HAP-1 (cell line): ENCODE measurements around the gene HS3ST5.
"Not testable (repeated sequence)": the region's sequence is repeated elsewhere in the genome, so short reads cannot be mapped to it uniquely, and the experiment has no call there.

Experiments
- DNase-seq, 2 experiments: peaks; one replicate each; pipeline ENCODE4 v3.0.0-alpha.2; 2016 to 2020; ENCODE audit warnings: low spot score in 2 of 2
- H3K27me3 ChIP-seq: fragments of 250-450 bp; sonication (Bioruptor Pico); 2 replicates; pipeline ENCODE4 v1.5.1; 2020; ENCODE audit warnings: low read depth, mild to moderate bottlenecking, moderate library complexity
- H3K36me3 ChIP-seq: fragments of 250-450 bp; sonication (Bioruptor Pico); replicated peaks from 2 replicates; pipeline ENCODE4 v1.5.1; 2020; ENCODE audit warnings: mild to moderate bottlenecking
- H3K4me1 ChIP-seq: fragments of 250-450 bp; sonication (Bioruptor Pico); 2 replicates; pipeline ENCODE4 v1.5.1; 2020; ENCODE audit warnings: mild to moderate bottlenecking
- H3K4me3 ChIP-seq: fragments of 250-450 bp; sonication (Bioruptor Pico); 2 replicates; pipeline ENCODE4 v1.5.1; 2020; ENCODE audit warnings: mild to moderate bottlenecking, moderate library complexity
- H3K9me3 ChIP-seq: fragments of 250-450 bp; sonication (Bioruptor Pico); 2 replicates; pipeline ENCODE4 v1.5.1; 2020; ENCODE audit warnings: mild to moderate bottlenecking, moderate library complexity
- in situ Hi-C: fragments of 300-500 bp; cut with MboI; formaldehyde crosslinking; loops from 3 replicates; pipeline ENCODE4 v1.14.3; 2020; ENCODE audit warnings: low sequenced_read_pairs, inconsistent platforms, mixed read lengths

HS3ST5 gene

DNA sequence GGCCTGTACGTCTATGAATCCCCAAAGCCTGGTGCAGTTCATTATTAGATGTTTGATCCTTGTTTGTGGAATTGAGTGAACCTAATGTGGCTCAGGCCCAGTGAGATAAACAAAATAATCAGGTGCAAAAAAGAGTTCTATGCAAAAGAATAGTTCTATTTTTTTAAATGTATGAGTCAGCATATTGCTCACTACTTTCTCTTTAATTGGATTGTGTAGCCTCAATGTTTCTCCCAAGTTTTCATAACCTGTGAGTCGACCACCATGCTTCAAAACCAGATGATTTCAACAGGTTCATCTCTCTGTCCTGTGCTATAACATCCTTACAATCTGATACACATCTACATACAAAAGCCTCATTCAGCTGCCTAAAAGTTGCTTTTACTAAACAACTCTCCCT lies 255.3 kb downstream of the HS3ST5 start:
- no peak for DNase-seq
- H3K4me1 ChIP-seq: peaks cover 6% of the 10 kb centered on the region; the same call in 1 of the 2 replicates
- H3K36me3 ChIP-seq: no peaks in the 10 kb centered on the region
- no peak overlapping the region for H3K4me3 ChIP-seq
- in situ Hi-C loops: no loop called here
- H3K9me3 ChIP-seq: no peaks in the 10 kb centered on the region
- no peaks in the 10 kb centered on the region for H3K27me3 ChIP-seq

DNA sequence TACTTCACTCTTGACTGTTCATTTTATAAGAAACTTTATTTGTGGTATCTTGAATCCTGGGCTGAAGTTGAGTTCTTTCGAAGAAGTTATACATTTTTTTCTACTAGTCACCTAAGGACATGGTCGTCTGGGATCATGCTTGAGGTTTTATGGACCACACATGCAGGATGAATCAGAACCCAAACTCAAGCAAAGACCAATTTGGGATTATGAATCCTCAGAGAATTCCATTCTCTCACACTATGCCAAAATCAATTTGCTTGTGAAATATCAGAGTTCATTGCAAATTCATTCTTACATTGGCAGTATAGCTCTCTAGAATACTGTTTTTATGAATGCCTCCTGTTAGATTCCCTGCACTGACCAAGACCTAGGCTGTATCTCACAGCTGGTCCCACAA lies 257.6 kb downstream of the HS3ST5 start:
- Histone ChIP-seq H3K9me3 (no peaks in the 10 kb centered on the region), H3K4me1 (no peaks in the 10 kb centered on the region), H3K4me3 (no peak overlapping the region), H3K27me3 (no peaks in the 10 kb centered on the region), H3K36me3 (no peaks in the 10 kb centered on the region)
- no peak for DNase-seq
- in situ Hi-C loops: no loop called here

DNA sequence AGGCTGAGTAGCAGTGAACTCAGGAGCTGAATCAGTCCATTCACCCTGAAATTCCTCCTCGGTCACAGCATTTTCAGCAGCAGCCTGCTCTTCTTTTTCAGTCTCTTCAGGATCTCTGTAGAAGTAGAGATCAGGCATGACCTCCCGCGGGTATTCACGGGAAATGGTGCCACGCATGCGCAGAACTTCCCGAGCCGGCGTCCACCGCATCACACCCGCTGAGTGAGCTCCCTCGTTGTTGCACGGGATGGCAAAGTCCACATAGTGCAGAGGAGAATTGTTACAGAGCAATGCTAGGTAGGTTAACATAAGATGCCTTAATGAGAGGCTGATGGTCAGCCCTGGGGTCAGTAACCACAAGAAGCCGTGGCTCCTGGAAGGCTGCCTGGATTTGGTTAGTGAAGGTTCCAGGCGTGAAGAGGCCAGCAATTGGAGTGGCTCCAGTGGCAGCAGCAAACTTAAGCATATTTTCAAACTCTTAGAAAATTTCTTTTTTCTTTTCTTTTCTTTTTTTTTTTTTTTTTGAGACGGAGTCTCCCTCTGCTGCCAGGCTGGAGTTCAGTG lies 258.4 kb downstream of the HS3ST5 start:
- no peaks in the 10 kb centered on the region for H3K27me3 ChIP-seq
- in situ Hi-C loops: no loop called here
- no peaks in the 10 kb centered on the region for H3K9me3 ChIP-seq
- no peak for DNase-seq
- H3K4me1 ChIP-seq: no peaks in the 10 kb centered on the region
- H3K36me3 ChIP-seq: no peaks in the 10 kb centered on the region
- H3K4me3 ChIP-seq: no peak overlapping the region

DNA sequence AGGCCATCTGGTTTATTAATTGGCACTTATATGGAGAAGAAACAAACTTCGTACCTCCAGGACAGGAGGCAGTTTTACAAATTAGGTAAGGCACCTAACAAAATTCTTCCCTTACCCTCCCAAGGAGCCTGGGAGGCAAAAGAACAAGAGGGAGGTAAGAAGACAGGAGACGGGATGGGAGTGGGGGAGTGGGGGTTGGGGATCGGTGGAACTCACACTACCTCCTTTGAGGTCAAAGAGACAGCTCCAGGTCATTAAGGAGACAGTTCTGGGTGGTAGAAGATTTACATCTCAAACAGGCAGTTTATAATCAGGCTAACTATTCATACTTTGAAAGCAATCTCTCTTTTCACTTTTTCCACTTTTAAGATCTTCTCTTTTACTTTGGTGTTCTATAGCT lies 259.6 kb downstream of the HS3ST5 start:
- no peak overlapping the region for H3K4me3 ChIP-seq
- DNase-seq: no peak
- in situ Hi-C loops: no loop called here
- H3K36me3 ChIP-seq: no peaks in the 10 kb centered on the region
- H3K4me1 ChIP-seq: no peaks in the 10 kb centered on the region
- H3K9me3 ChIP-seq: no peaks in the 10 kb centered on the region
- H3K27me3 ChIP-seq: no peaks in the 10 kb centered on the region

DNA sequence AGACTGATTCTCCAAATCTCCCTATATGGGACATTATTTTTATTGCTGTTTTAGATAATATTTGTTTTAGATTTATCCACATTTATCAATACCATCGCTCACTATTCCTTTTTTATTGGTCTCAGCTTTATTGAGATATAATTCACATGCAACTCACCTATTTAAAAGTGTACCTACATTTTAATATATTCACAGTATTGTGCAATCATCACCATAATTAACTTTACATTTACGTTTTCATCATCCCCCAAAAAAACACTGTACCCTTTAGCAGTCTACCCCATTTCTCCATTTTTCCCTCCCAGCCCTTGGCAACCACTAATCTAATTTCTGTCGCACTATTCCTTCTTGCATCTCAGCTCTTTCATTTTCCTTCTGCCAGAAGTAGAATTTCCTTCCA lies 261.1 kb downstream of the HS3ST5 start:
- no peaks in the 10 kb centered on the region for H3K36me3 ChIP-seq
- no peaks in the 10 kb centered on the region for H3K27me3 ChIP-seq
- no peak for DNase-seq
- in situ Hi-C loops: no loop called here
- 0 out of 2 replicates have a peak, but pooled peaks cover 2% of the 10 kb centered on the region for H3K4me1 ChIP-seq
- H3K9me3 ChIP-seq: no peaks in the 10 kb centered on the region
- H3K4me3 ChIP-seq: no peak overlapping the region

DNA sequence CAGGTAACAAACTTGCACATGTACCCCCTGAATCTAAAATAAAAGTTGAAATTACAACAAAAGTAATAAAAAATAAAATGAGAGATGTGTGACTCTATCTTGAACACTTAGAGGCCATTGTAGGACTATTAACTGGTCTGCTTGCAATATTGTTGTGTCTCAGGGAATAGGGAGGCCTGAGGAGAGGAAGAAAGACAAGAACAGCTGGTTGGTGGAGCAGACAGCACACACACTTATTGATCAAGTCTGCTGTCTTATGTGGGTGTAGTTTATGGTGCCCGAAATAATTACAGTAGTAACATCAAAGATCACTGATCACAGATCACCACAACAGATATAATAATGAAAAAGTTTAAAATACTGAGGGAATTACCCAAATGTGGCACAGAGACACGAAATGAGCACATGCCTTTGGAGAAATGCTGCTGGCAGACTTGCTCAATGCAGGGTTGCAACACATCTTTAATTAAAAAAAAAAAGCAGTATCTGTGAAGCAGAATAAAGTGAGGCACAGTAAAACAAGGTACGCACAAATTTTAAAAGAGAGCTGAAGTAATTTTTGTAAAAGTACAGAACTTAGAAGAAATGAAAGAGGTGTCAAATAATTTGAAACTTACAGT lies 261.8 kb downstream of the HS3ST5 start:
- Histone ChIP-seq H3K36me3 (no peaks in the 10 kb centered on the region), H3K4me3 (no peak overlapping the region), H3K4me1 (0 out of 2 replicates have a peak, but pooled peaks cover 2% of the 10 kb centered on the region), H3K9me3 (no peaks in the 10 kb centered on the region), H3K27me3 (no peaks in the 10 kb centered on the region)
- in situ Hi-C loops: no loop called here
- no peak for DNase-seq

DNA sequence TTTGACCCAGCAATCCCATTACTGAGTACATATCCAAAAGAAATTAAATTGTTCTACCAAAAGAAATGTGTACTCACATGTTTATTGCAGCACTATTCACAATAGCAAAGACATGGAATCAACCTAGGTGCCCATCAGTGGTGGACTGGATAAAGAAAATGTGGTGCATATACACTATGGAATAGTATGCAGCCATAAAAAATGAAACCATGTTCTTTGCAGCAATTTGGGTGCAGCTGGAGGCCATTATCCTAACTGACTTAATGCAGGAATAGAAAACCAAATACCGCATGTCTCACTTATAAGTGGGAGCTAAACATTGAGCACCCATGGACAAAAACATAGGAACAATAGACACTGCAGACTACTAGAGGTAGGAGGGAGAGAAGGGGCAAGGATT lies 262.4 kb downstream of the HS3ST5 start:
- H3K4me1 ChIP-seq, in situ Hi-C loops, H3K27me3 ChIP-seq, H3K9me3 ChIP-seq, H3K4me3 ChIP-seq, H3K36me3 ChIP-seq, DNase-seq: not testable (repeated sequence)

DNA sequence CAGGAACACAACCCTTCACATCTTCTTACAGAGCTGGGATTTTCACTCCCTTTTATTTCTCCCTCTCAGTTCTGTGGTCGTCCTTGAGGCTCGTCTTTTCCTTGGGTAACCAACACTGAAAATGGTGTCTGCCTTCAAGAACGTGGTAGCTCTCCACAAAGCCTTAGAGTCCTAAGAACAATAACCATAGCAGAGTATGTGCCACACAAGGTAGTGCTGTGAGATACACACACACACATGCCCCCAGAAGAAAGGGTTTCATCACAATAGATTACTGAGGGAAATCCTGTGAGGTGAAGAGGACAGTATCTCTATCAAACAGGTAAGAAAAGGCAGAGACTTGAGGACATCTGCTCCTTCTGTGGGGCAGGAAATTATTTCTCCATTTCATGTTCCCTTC lies 267.0 kb downstream of the HS3ST5 start:
- Histone ChIP-seq H3K27me3 (no peaks in the 10 kb centered on the region), H3K4me3 (no peak overlapping the region), H3K4me1 (0 out of 2 replicates have a peak, but pooled peaks cover 2% of the 10 kb centered on the region), H3K36me3 (no peaks in the 10 kb centered on the region), H3K9me3 (no peaks in the 10 kb centered on the region)
- in situ Hi-C loops: no loop called here
- no peak for DNase-seq

DNA sequence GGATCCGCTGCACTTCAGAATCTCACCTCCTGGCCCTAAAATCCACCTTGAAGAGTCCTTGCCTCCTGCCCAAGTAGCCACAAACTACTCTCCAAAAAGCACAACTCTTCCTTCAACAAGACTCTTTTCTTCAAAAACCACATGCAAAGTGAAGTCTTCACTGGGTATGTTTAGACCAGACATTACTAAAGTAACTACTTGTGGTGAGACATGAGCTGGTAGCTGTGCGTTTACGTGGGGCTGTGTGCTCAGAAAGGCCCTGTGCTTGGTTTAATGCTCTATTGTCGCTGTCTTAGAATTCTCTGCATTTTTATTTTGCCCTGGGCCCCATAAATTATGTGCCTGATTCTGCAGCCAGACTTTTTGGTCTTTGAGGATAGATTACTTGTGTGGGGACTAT lies 267.5 kb downstream of the HS3ST5 start:
- in situ Hi-C loops: no loop called here
- DNase-seq: no peak
- 0 out of 2 replicates have a peak, but pooled peaks cover 2% of the 10 kb centered on the region for H3K4me1 ChIP-seq
- no peaks in the 10 kb centered on the region for H3K27me3 ChIP-seq
- H3K36me3 ChIP-seq: no peaks in the 10 kb centered on the region
- no peaks in the 10 kb centered on the region for H3K9me3 ChIP-seq
- no peak overlapping the region for H3K4me3 ChIP-seq

DNA sequence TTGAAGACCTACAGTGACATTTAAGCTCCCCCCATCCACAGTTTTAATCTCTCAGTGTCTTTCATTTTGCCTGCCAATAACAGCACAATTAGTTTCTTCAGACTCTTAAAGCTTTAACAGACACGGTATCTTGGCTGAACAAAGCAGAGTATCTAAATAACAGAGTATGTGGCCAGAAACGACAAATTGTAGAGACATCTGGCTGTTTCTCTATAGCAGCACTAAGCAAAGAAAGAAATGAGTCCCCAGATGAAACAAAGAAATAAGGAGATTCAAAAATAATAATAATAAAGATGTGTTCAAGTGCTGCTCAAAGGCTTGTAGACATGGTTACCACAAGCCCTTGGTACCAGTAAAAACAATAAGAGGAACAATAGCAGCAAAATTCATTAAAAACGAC lies 274.1 kb downstream of the HS3ST5 start:
- no peaks in the 10 kb centered on the region for H3K36me3 ChIP-seq
- no peaks in the 10 kb centered on the region for H3K4me1 ChIP-seq
- in situ Hi-C loops: no loop called here
- H3K27me3 ChIP-seq: no peaks in the 10 kb centered on the region; the same call in 1 of the 2 replicates
- no peak overlapping the region for H3K4me3 ChIP-seq
- no peak for DNase-seq
- no peaks in the 10 kb centered on the region for H3K9me3 ChIP-seq

DNA sequence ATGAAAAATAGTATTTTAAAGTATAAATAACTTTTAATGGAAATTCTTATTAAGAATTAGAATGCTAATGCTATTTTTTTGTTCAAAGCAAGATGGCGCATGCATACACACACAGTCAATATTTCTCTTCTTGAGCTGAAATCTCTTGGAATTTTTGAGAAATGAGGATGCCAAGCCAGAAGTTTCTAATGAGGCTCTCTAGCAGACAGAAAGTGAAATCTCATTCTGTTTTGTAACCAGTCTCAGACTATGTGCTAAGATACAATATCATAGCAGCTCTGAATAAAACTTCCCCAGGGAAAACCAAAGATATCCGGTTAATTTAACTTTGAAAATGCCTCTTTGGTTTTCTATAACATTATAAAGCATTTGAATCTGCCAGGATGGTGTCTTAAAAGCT lies 274.7 kb downstream of the HS3ST5 start:
- in situ Hi-C loops: no loop called here
- H3K9me3 ChIP-seq: no peaks in the 10 kb centered on the region
- DNase-seq: no peak

DNA sequence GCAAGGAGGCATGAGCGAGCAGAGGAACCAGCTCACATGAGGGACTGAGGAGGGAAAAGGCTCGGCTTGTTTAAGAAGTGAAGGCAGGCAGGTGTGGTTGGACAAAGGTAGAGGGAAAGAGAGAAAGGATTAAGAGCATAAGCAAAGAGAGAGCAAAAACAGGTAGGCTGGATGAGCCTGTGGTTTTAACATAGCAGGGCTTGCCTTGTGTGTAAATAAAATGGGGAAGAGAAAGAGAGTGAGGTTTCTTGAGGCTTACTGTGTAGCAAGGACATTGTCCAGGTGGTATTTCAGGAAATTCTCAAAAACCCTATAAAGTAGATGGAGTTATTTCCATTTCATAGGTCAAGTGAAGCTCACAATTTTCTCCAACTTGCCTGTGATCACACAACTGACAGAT lies 278.0 kb downstream of the HS3ST5 start:
- in situ Hi-C loops: no loop called here
- no peaks in the 10 kb centered on the region; the same call in 1 of the 2 replicates for H3K27me3 ChIP-seq
- no peaks in the 10 kb centered on the region for H3K9me3 ChIP-seq
- H3K4me1 ChIP-seq: no peaks in the 10 kb centered on the region
- no peaks in the 10 kb centered on the region for H3K36me3 ChIP-seq
- H3K4me3 ChIP-seq: no peak overlapping the region
- DNase-seq: no peak

More for the DNA sequence above, 274.7 kb downstream of the HS3ST5 start:
- Histone ChIP-seq H3K4me3 (no peak overlapping the region), H3K27me3 (no peaks in the 10 kb centered on the region; the same call in 1 of the 2 replicates), H3K4me1 (no peaks in the 10 kb centered on the region), H3K36me3 (no peaks in the 10 kb centered on the region)

DNA sequence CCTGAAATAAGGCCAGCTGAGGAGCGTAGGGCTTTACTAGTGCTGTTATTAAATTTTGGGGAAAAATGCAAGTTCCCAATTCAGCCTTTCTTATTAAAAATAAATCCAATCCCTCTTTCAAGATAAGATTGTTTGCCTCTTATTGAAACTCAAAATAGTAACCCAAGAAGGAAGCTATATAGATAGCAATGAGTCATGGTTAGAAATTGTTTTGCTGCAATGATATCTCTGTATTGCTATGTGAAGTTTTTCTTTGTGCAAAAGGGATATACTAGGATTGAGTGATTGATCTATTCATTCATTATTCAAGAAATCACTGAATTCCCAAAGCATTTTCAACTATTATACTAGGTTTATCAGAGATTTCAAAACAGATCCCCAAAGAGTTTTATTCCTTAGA lies 278.9 kb downstream of the HS3ST5 start:
- DNase-seq: no peak
- Histone ChIP-seq H3K4me1 (no peaks in the 10 kb centered on the region), H3K27me3 (no peaks in the 10 kb centered on the region; the same call in 1 of the 2 replicates), H3K4me3 (no peak overlapping the region), H3K9me3 (no peaks in the 10 kb centered on the region), H3K36me3 (no peaks in the 10 kb centered on the region)
- in situ Hi-C loops: no loop called here

DNA sequence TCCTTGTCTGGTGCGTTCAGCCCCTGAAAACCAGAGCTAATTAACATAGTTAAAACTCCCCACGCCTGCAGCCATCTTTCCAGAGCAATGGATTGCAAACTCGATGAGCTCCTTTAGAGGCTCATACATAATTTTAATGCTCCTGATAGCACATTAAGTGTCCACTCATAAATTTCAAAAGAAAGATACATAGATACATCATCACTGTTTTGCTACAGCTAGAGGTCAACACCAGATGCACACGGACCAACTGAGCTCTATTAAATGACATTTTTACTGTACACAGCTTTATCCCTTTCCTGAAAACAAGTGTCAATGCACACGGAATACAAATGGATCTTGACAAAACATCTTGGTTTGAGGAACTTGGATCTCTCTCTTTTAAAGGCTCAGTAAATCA lies 280.6 kb downstream of the HS3ST5 start:
- Histone ChIP-seq H3K27me3 (no peaks in the 10 kb centered on the region), H3K9me3 (no peaks in the 10 kb centered on the region), H3K36me3 (no peaks in the 10 kb centered on the region), H3K4me3 (no peak overlapping the region), H3K4me1 (no peaks in the 10 kb centered on the region)
- DNase-seq: no peak
- in situ Hi-C loops: no loop called here

DNA sequence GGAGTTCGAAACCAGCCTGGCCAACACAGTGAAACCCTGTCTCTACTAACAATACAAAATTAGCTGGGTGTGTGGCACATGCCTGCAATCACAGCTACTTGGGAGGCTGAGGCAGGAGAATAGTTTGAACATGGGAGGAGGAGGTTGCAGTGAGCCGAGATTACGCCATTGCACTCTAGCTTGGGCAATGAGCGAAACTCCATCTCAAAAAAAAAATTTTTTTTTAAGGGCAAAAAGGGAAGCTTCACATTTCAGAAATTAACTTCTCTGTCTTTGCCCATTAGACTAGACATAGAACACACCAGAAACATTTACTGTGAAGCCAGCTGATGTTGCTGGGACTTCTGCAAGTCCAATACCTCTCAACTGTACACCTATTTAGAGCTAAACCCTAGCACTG lies 281.1 kb downstream of the HS3ST5 start:
- no peak overlapping the region for H3K4me3 ChIP-seq
- H3K27me3 ChIP-seq: no peaks in the 10 kb centered on the region
- H3K4me1 ChIP-seq: no peaks in the 10 kb centered on the region
- in situ Hi-C loops: no loop called here
- no peak for DNase-seq
- H3K9me3 ChIP-seq: no peaks in the 10 kb centered on the region
- H3K36me3 ChIP-seq: no peaks in the 10 kb centered on the region
